ENCODE data around the gene PLOD2.
A peak's percentile ranks its signal among the peaks of the same experiment; 100 is the strongest.

Gene PLOD2

GRCh38 chr3:146156666-146157314 is 4.2 kb downstream of the PLOD2 start:
- Mint-ChIP-seq H3K36me3 (ENCODE audit: low read depth) (peaks cover 12% of the 10 kb centered on the region), H3K27ac (peak overlapping the region; percentile 62 to 98 (median 90)), H3K9me3 (no peaks in the 10 kb centered on the region), H3K27me3 (ENCODE audit: low read depth) (no peaks in the 10 kb centered on the region), H3K4me3 (peak overlapping the region; percentile 77 to 97 (median 93)), H3K4me1 (peaks cover 61% of the 10 kb centered on the region)
- TF ChIP-seq CTCF (IDR thresholded peaks at IDR 0.05; ENCODE audit: unreplicated experiment in 3 of 3) = no peak

GRCh38 chr3:146156095-146156494 is 4.9 kb downstream of the PLOD2 start:
- Mint-ChIP-seq H3K36me3 (ENCODE audit: low read depth) (peaks cover 18% of the 10 kb centered on the region), H3K27me3 (ENCODE audit: low read depth) (no peaks in the 10 kb centered on the region), H3K4me1 (peaks cover 59% of the 10 kb centered on the region), H3K4me3 (peak overlapping the region; percentile 56 to 75 (median 66)), H3K27ac (peak overlapping the region; percentile 62 to 98 (median 90)), H3K9me3 (no peaks in the 10 kb centered on the region)
- TF ChIP-seq CTCF (IDR thresholded peaks at IDR 0.05; ENCODE audit: unreplicated experiment in 3 of 3) = no peak

GRCh38 chr3:146154995-146155394 is 6.0 kb downstream of the PLOD2 start:
- Mint-ChIP-seq H3K36me3 (ENCODE audit: low read depth) (peaks cover 19% of the 10 kb centered on the region), H3K9me3 (no peaks in the 10 kb centered on the region), H3K4me3 (no peak overlapping the region), H3K27ac (peak overlapping the region in 2 of 3 experiments; percentile 97 to 98), H3K4me1 (peaks cover 70% of the 10 kb centered on the region), H3K27me3 (ENCODE audit: low read depth) (no peaks in the 10 kb centered on the region)
- no peak for TF ChIP-seq CTCF (IDR thresholded peaks at IDR 0.05; ENCODE audit: unreplicated experiment in 3 of 3)

GRCh38 chr3:146154316-146154715 is 6.7 kb downstream of the PLOD2 start:
- H3K9me3 Mint-ChIP-seq = no peaks in the 10 kb centered on the region
- TF ChIP-seq CTCF (IDR thresholded peaks at IDR 0.05; ENCODE audit: unreplicated experiment in 3 of 3) = no peak
- no peaks in the 10 kb centered on the region for H3K27me3 Mint-ChIP-seq (ENCODE audit: low read depth)
- peak overlapping the region in 1 of 3 experiments; percentile 22 for H3K4me3 Mint-ChIP-seq
- H3K27ac Mint-ChIP-seq = peak overlapping the region; percentile 97 to 98 (median 98)
- peaks cover 75% of the 10 kb centered on the region for H3K4me1 Mint-ChIP-seq
- peaks cover 19% of the 10 kb centered on the region for H3K36me3 Mint-ChIP-seq (ENCODE audit: low read depth)

- no peaks in the 10 kb centered on the region for H3K27me3 Mint-ChIP-seq (ENCODE audit: low read depth)
- H3K4me1 Mint-ChIP-seq = peaks cover 73% of the 10 kb centered on the region
- H3K9me3 Mint-ChIP-seq = no peaks in the 10 kb centered on the region
- peaks cover 19% of the 10 kb centered on the region for H3K36me3 Mint-ChIP-seq (ENCODE audit: low read depth)
- H3K4me3 Mint-ChIP-seq = peak overlapping the region; percentile 37 to 54 (median 39)
- no peak for TF ChIP-seq CTCF (IDR thresholded peaks at IDR 0.05; ENCODE audit: unreplicated experiment in 3 of 3)
- peak overlapping the region; percentile 97 to 98 (median 98) for H3K27ac Mint-ChIP-seq
These were observed 7.6 kb downstream of the PLOD2 start for GRCh38 chr3:146153429-146153828.

- peaks cover 19% of the 10 kb centered on the region for H3K36me3 Mint-ChIP-seq (ENCODE audit: low read depth)
- no peak for TF ChIP-seq CTCF (IDR thresholded peaks at IDR 0.05; ENCODE audit: unreplicated experiment in 3 of 3)
- peak overlapping the region; percentile 54 to 71 (median 70) for H3K4me3 Mint-ChIP-seq
- peak overlapping the region; percentile 97 to 98 (median 98) for H3K27ac Mint-ChIP-seq
- no peaks in the 10 kb centered on the region for H3K27me3 Mint-ChIP-seq (ENCODE audit: low read depth)
- H3K9me3 Mint-ChIP-seq = no peaks in the 10 kb centered on the region
- peaks cover 76% of the 10 kb centered on the region for H3K4me1 Mint-ChIP-seq
These were observed 8.2 kb downstream of the PLOD2 start for GRCh38 chr3:146152834-146153233.

All from nephron (organoid).